A673 (cell line): ENCODE data around the gene PLA2G4B.

Source experiments
- EZH2 ChIP-seq: fragments of 200-600 bp; sonication (generic); IDR thresholded peaks from 2 replicates; pipeline ENCODE4 v1.6.1; 2017; ENCODE audit warnings: borderline replicate concordance, low read depth, mild to moderate bottlenecking, mixed read lengths, antibody characterized with exemption, low read length; ENCODE audit not compliant: poor library complexity, severe bottlenecking
- TF ChIP-seq, protein P1 (sequence below): fragments of 300-800, 200-600 bp; sonication (generic); conservative IDR thresholded peaks from 2 replicates; pipeline ENCODE4 v1.5.1; 2017; ENCODE audit warnings: low read depth, mild to moderate bottlenecking, antibody characterized with exemption, low read length, moderate library complexity, mixed read lengths

- TF ChIP-seq, protein P1, sequence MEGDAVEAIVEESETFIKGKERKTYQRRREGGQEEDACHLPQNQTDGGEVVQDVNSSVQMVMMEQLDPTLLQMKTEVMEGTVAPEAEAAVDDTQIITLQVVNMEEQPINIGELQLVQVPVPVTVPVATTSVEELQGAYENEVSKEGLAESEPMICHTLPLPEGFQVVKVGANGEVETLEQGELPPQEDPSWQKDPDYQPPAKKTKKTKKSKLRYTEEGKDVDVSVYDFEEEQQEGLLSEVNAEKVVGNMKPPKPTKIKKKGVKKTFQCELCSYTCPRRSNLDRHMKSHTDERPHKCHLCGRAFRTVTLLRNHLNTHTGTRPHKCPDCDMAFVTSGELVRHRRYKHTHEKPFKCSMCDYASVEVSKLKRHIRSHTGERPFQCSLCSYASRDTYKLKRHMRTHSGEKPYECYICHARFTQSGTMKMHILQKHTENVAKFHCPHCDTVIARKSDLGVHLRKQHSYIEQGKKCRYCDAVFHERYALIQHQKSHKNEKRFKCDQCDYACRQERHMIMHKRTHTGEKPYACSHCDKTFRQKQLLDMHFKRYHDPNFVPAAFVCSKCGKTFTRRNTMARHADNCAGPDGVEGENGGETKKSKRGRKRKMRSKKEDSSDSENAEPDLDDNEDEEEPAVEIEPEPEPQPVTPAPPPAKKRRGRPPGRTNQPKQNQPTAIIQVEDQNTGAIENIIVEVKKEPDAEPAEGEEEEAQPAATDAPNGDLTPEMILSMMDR, result no peak
- TF ChIP-seq EZH2, result no peak
These were observed 45.8 kb downstream of the PLA2G4B start for GRCh38 chr15:41884458-41884857.
